ENCODE data around the gene PRCC.

DNA sequence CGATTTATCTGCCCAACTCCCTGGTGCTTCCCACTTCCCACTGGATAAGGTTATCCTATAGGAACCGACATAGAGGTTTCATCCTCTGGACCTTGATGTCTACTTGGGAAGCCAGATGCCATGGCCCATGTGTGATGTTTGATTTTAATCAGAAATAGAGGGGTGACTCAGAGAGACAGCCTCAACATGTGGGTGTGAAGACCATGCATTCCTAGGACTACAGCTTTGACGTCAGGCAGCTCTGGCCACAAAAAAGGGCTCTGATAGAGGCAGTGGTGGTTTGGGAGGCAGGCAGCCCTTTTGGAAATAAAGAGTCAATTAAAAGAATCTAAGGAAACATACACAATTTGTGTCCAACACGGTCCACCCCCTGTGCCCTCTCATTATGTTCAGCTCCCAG, 54.5 kb downstream of the PRCC start:
- TF ChIP-seq ZNF546 (CRISPR knock-in tag; conservative IDR thresholded peaks at IDR 0.05) (no peak), POLR2A (IDR thresholded peaks at IDR 0.05; ENCODE audit: insufficient read depth in 1 of 2, low read depth in 2 of 2, low read length in 2 of 2) (no peak), SMC3 (IDR thresholded peaks at IDR 0.05; ENCODE audit: low read length) (no peak), ESRRA (CRISPR knock-in tag; IDR thresholded peaks at IDR 0.05; ENCODE audit: low read depth) (no peak), FOXP1 (IDR thresholded peaks at IDR 0.05) (no peak), FOXP1 (CRISPR knock-in tag; IDR thresholded peaks at IDR 0.05) (no peak), ZNF12 (CRISPR knock-in tag; IDR thresholded peaks at IDR 0.05) (no peak)
- TF ChIP-seq, protein P1, sequence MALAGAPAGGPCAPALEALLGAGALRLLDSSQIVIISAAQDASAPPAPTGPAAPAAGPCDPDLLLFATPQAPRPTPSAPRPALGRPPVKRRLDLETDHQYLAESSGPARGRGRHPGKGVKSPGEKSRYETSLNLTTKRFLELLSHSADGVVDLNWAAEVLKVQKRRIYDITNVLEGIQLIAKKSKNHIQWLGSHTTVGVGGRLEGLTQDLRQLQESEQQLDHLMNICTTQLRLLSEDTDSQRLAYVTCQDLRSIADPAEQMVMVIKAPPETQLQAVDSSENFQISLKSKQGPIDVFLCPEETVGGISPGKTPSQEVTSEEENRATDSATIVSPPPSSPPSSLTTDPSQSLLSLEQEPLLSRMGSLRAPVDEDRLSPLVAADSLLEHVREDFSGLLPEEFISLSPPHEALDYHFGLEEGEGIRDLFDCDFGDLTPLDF (CRISPR knock-in tag; IDR thresholded peaks at IDR 0.05) = no peak
